HG03066 (cell line): ENCODE measurements around the gene PDGFD.
A peak's percentile ranks its signal among the peaks of the same experiment; 100 is the strongest.

ENCODE experiments used
- ATAC-seq: cut with Tn5 transposase; IDR thresholded peaks from one replicate; pipeline ENCODE4 v1.9.1; 2021; ENCODE audit warnings: low read depth; ENCODE audit not compliant: unreplicated experiment

The PDGFD gene

DNA sequence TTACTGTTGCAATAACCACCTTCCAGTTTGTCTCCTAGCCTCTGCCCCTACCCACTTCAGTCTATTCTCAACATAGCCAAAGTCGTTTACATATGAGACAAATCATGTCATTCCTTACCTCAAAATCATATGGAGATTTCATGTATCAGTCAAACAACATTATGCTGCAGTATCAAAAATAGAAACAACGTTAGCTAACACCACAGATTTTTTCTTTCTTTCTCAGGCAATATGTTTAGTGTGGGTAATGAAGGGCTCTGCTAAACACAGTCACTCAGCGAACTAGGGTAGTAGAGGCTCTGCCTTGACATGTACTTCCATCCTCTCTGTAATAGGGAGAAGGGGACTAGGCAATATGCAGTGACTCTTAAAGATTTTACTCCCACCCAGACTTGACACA lies 268.8 kb downstream of the PDGFD start:
- ATAC-seq = no peak

DNA sequence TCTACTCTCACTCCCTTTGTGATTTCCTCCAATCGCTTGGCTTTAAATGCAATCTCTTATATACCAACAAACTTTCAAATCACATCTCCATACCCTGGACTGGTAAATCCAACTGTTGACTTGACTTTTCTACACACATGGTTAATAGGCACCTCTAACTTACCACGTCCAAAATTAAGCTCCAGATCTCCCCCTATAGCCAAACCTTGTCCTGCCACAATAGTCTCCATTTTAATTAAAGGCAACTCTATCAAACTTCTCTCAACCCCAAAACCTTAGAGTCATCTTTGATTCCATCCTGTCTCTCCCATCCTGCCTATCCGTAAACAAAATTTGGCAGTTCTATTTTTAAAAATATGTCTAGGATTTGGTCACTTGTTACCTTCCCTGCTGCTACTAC lies 269.3 kb downstream of the PDGFD start:
- no peak for ATAC-seq

DNA sequence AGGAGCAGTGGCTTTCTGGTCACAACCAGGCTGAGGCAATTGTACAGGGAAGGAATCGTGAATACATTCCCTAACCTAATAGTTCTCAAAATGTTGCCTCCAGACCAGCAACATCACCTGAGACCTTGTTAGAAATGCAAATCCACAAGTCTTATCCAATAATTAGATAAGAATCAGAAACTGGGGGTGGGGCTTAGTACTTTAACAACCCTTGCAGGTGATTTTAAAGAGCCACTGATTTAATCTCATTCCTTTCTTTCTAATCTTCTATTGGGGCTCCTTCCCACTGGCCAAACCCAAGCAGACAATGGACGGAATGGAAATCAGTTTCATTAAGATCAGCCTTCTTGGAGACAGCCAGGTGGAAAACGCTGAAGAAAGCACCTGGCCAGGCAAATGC lies 269.9 kb downstream of the PDGFD start:
- ATAC-seq = no peak

DNA sequence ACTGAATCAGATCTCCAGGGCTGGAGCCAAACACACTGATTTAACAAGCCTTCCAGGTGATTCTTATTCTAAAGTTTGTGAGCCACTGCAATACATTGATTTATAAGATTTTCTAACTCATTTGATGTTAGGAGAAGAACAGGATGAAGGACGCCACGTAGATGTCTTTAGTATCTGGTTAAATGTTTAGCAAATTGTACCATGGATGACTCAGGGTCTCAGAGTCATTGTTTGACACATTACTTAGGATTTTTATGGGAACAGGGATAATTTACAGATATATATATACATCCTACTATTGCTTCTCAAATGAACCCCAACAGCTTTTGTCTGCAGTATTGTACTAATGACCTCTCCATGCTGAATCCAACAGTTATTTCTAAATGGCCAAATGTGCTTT lies 270.6 kb downstream of the PDGFD start:
- ATAC-seq = no peak

DNA sequence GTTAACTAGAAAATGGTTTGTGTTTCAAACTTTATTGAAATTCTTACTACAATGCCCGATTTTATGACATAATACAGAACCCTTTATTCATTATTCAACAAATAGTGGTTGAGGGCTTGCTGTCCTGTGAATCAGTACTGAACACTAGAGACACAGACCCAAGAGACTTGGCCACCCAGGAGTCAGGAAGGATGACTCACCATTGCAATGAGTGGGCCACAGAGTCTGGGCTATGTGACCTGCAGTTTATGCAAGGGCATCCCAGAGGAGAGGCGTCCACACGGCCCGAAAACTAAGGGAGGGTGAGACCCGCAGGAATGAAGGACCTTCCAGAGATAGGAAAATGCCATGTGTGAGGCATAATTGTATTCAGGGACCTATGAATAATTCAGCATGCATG lies 271.3 kb downstream of the PDGFD start:
- ATAC-seq = no peak

DNA sequence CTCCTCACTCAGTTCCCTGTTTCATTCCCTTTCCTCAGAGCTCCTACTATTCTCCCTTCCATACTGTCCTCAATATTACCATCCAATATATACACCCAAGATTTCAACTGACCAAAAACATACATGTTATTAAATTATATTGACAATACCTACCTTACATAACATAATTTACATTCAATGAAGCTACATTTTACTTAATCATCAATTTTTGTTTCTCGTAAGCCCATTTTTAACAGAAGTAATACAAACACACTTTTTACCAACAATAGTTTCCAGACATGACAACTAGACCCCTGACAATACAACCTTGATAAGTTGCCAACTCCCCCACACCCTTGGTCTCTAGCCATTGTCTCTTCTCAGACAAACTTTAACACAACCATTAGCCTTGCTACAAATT lies 273.3 kb downstream of the PDGFD start:
- ATAC-seq = no peak

DNA sequence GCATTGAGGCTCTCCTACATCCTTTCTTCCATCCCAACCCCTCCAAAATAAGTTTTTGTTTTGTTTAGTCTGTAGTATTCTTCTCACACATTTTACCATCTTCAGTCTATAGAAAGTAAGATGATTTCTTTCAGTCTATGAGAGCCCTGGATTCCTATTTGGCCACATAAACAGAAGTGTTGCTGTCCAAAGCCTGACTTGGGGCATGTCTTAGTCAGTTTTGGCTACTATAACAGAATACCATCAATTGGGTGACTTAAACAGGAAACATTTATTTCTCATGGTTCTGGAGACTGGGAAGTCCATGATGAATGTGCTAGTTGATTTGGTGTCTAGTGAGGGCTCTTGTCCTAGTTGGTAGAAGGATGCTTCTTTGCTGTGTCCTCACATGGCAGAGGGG lies 274.3 kb downstream of the PDGFD start:
- no peak for ATAC-seq

DNA sequence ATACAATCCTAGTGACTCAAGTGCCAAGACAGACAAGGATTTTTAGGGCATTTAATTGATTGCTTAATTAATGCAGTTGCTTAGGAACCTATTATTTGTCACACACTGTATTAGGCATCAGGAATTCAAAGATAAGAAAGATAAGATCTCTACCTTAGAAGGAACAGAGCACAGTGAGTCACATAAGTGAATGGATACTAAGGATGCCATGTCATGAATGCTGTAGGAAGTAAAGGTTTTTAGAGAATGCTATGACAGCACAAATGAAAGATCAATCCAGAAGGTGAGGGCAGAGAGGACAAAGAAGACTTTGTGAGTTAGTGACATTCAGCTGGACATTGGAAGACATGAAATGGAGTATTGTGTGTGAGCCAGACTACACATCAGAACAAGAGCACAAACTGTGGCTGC lies 275.4 kb downstream of the PDGFD start:
- no peak for ATAC-seq

DNA sequence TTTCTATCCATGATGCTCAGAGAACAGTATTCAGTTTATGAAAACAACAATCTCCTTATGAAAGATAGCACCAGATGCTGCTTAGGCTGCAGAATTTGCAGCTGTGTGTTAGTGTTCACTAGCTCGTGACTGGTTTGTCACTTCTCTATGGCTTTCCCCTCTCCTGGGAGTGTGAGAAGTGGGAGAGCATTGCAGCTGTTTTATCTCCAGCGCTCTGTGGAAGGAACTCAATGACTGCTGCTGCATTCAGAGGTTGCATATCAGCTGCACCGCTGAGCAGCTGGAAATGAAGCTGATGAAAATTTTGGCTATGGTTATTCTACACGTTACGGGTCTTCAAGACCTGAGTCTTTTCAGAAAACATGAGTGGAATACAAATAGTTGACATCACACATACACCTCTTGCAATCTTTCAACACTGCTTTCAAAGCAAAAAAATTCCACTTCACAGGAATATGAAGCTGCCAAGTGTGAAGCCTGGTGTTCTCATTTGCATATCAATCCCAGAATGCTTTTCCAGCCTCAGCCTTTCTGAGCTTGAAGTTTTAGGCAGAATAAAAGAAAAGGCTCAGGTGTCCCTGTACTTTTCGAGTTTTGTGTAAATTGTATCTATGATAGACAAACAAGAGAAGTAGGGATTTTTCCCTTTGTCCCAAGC lies 276.8 kb downstream of the PDGFD start:
- no peak for ATAC-seq

DNA sequence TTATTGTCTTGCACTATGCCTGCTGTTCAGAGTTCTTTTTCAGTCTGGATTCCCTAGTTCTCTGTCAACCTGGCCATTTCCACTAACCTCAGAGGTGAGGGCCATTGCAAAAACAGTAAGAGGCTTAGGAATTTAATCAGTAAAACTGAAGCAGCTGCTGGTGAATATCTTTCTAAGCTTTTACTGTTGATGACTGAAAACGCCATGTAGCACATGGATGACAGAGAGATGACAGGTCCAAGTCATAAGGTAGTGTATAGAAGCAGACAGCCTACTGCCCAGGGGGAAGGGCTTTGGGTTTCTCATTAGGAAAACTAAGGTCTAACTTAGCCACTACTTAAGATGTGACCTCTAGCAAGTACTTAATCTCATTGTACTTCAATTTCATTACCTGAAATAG lies 280.1 kb downstream of the PDGFD start:
- ATAC-seq = no peak

DNA sequence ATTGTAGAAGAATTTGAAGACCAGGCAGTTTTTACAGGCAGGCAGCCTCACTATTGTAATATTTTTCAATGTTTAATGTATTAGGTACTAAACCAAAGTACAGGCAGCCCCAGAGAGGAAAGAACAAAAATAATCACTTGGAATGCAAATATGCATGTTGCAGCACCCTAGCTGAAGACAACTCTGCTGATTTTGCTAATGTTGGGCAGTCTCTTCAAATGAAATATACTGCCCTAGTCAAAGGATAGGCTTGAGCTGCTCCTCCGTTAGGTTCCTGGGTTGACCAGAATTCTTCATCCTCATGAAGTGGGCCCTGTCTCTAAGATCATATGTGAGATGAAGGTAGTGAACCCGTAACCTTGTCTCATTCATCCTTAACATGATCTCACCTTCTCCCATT lies 280.7 kb downstream of the PDGFD start:
- no peak for ATAC-seq

DNA sequence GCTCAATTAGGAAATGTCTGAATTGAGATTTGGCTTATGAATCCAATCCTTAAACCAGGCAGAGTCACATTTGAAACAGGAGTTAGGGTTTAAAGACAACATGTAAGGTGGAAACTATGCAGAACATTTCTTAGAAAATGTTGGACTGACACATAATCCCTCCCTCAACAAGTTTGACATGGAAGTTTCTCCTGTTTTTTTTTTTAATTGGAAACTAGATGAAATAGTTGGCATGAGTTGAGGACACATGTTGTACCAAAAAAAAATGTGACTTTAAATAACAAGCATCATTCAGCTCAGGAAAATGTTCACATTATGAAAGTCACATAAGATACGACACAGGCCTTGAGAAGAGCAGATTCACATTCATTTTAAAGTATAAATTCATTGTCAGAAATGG lies 282.4 kb downstream of the PDGFD start:
- ATAC-seq = no peak

DNA sequence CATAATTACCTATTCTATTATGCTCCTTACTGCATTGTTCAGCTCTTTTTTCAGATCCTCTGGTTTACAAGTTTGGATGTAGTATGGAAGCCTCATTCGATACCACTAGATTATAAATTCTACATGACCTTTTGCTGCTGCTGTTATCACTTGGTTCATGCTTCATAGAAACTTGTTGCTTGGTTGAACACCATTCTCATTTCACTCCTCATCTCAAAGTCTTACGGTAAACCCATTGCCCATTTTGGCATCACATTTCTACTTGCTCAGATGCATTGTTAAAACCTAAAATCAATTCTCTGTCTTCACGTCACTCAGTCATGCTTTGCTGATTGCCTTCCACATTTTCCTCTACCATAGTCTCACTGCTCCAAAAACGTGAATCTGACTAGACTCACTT lies 283.0 kb downstream of the PDGFD start:
- no peak for ATAC-seq

DNA sequence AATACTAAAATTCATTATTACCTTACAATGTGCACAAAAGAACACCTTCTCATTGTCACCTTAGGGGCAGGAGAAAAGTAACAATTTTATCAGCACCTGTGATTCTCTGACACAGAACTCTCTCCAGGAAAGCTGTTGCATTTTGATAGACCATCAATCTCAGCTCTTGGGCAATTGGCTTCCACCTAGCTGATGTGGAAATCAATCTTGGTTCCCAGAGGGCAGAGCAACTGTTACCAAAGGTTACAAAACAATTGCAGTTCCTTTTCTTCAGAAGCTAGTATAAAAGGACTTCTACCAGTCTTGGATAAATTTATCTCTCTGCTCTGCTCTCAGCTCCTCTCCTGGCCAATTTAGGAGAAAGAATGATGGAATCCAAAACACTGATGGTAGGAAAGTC lies 285.3 kb downstream of the PDGFD start:
- no peak for ATAC-seq

DNA sequence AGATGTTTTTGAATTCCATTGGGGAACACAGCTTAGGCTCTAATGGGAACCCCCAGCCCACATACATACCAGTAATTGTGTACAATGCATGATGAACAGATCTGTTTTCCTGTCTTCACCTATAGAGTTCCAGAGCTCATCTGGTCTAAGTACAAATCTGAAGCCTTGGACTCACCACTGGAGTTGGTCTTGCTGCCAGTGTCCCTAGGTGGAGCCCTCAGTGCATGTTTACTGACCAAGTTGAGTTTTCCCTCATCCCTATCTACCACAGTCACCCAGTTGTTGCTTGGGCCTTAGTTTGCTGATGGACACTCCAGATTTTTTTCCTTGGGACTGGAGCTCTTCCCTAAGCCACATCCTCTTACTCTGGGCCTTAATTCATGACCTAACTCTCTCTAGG lies 286.7 kb downstream of the PDGFD start:
- no peak for ATAC-seq

DNA sequence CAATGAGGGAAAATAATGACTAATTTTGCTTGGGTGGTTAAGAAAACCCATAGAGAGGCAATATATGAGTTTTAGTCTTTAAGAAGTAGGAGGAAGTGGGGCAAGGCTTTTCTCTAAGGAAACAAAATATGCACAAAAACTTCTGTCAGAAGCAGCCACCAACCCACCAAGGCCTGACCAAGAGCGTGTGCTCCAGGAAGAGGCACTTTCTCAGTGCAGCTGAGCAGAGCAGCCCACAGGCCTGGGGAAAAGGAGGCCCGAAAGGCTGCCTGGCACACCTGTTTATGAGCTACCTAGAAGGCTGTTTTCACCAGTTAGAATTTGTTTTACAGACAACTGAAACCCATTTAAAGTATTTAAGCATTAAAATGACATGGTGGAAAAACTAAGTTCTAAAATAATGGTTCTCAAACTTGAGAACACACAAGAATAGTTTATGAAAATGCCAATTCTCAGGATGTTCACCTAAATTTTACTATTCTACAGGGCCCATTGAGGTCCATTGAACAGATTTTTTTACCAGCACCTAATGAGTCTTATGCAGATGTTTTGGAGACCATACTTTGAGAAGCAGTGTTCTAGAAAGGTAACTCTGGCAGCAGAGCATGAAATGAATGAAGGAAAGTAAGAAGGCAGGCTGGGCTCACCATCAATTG lies 288.0 kb downstream of the PDGFD start:
- peak; percentile 92 for ATAC-seq

DNA sequence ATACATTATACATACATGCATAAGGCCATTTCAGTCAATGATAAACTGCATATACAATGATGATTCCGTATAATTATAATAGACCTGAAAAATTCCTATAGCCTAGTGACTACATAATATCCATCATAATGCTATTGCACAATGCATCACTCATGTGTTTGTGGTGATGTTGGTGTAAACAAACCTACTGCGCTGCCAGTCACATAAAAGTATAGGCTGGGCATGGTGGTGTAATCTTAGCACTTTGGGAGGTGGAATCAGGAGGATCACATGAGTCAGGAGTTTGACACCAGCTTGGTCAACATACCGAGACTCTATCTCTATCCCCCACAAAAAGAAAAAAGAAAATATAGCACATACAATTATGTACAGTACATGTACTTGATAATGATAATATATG lies 291.2 kb downstream of the PDGFD start:
- no peak for ATAC-seq

DNA sequence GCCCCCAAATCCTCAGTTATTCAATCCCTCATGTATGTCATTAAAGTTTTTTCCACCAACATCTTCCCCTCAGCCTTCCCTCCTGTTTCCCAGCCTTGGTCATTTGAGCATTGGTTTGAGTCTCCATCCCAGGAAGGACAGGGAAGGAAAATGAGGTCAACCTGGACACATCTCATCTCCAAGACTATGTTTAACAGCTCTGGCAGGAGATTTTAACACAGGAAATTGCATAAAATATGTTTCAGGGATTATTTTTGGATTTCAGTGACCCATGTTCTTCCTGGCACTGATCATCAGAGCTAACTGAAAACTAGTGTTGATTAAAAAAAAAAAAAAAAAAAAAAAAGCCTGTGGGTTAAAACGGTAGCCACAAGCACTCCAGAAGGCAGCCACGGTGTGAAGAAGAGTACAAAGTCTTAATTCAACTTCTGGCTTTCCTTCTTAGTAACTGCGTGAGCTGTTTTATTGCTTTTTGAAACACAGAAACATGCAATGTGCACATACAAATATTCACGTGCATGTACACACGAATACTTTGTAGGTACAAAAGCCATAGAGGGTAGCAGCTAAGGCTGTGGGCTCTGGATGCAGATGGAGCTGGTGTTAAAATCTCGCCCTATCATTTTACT lies 291.9 kb downstream of the PDGFD start:
- no peak for ATAC-seq

DNA sequence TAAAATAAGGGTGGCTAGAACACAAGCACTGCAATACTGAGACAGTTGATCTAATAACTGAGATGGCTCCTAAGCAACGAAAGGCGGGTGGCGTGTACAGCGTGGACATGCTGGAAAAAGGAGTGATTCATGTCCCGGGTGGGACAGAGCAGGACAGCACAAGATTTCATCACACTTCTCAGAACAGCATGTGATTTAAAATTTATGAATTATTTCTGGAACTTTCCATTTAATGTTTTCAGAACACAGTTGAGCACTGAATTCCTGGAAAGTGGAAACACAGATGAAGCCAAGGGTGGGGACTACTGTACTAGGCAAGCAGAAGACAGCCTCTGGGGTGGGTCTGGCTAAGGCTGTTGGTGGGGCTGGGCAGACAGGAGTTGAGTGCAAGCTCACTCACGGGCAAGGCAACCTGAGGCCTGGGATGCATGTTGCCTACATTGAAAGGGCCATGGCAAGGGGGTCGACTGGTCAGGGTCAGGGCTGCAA lies 293.1 kb downstream of the PDGFD start:
- no peak for ATAC-seq

DNA sequence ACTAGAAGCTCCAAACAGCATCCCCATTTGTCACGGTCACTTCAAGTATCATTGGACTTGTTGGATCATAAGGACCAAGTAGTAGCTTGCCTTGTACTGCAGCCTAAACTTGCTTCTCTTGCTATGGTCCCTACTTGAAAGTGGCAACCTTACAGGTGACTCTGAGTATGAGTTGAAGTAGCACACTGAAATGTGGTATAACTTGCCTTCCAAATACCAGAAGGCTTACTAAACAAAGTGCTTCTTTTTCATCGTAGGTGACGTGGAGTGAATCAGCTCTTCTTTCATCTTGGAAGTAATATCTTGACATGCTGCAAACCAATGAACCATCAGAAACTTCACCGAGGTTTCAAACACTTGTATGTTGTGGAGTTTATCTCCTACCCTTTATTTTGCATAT lies 296.5 kb downstream of the PDGFD start:
- no peak for ATAC-seq

DNA sequence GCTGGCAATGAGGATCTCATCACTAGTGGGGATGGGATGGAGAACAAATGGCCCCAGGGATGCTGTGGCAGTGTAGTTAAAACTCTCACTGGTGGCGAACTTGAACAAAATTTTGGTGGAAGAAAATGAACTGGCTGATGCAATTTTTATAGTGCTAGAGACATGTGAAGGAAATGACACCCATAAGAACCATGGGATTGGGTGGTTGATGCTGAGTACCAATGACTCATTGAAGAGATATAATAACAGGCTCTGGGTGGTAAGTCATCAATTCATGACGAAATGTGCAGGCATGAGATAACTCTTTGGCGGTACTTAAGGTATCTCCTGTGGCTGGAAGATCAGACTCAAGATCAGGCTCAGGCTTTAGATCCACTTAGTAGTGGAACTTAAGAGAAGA lies 300.4 kb downstream of the PDGFD start:
- ATAC-seq = no peak

DNA sequence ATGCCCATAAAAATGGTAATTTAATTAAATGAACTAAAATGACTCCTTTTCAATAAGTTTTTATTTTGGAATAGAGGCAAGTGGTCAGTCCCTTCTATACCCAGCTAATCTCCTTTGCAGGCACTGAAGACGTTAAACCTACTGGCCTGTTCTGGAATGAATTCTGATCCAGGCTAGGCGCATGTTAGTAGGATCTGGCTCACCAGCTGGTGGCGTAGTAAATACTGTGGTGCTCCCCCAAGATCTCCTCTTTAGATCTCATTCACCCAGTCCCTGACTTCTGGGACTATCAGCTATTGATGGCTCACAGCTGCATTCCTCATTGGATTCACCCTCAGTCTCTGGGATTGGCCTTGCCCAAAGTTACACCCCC lies 301.2 kb downstream of the PDGFD start:
- ATAC-seq = no peak
